A673 (cell line): ENCODE results near the gene STIM1. TPM values are rescaled to one million over a fixed set of nuclear protein-coding genes. Genes with fewer than 3 reads are reported as not detected.

Experiments used
- BruUV-seq: library from RNA; stranded (reverse); fragments of 400-500 nt; replicated peaks from 2 replicates; lab custom pipeline; 2021; lab: Mats Ljungman, UMichigan
- CTCF ChIA-PET: fragments of 300-600 bp; sonication (Branson Sonifier 250); formaldehyde crosslinking; loops from one replicate; lab custom pipeline; 2022; ENCODE audit warnings: antibody characterized with exemption; lab: Charles Lee
- POLR2A ChIA-PET: fragments of 300-600 bp; sonication (Branson Sonifier 250); formaldehyde crosslinking; loops from one replicate; lab custom pipeline; 2022; ENCODE audit warnings: antibody characterized with exemption; ENCODE audit not compliant: low non-redundant PET; lab: Charles Lee
- DNase-seq: peaks from one replicate; pipeline ENCODE4 v3.0.0-alpha.2; 2015; ENCODE audit warnings: low spot score
- H3K27ac ChIP-seq: fragments of 200-600 bp; sonication (generic); 2 replicates; pipeline ENCODE4 v1.5.1; 2016; ENCODE audit warnings: mixed run types, low read depth, mild to moderate bottlenecking, mixed read lengths, antibody characterized with exemption, low read length; ENCODE audit not compliant: poor library complexity, severe bottlenecking
- H3K27me3 ChIP-seq: fragments of 200-600 bp; sonication (generic); replicated peaks from 2 replicates; pipeline ENCODE4 v1.6.1; 2017; ENCODE audit warnings: mixed run types, low read depth, mild to moderate bottlenecking, mixed read lengths, antibody characterized with exemption, low read length; ENCODE audit not compliant: insufficient read depth, poor library complexity
- H3K36me3 ChIP-seq: fragments of 200-600 bp; sonication (generic); 2 replicates; pipeline ENCODE4 v1.6.1; 2016; ENCODE audit warnings: mixed run types, mild to moderate bottlenecking, mixed read lengths, antibody characterized with exemption, low read length; ENCODE audit not compliant: insufficient read depth, poor library complexity, severe bottlenecking
- H3K4me1 ChIP-seq: fragments of 200-600 bp; sonication (generic); 2 replicates; pipeline ENCODE4 v1.6.1; 2017; ENCODE audit warnings: mixed run types, mild to moderate bottlenecking, mixed read lengths, antibody characterized with exemption, low read length; ENCODE audit not compliant: insufficient read depth, poor library complexity, severe bottlenecking
- H3K4me3 ChIP-seq: fragments of 200-600 bp; sonication (generic); 2 replicates; pipeline ENCODE4 v1.5.1; 2016; ENCODE audit warnings: low read depth, mixed run types, mild to moderate bottlenecking, mixed read lengths, low read length; ENCODE audit not compliant: poor library complexity, severe bottlenecking
- H3K9me3 ChIP-seq: fragments of 200-600 bp; sonication (generic); 2 replicates; pipeline ENCODE4 v1.6.1; 2016; ENCODE audit warnings: mixed run types, low read depth, mild to moderate bottlenecking, mixed read lengths, antibody characterized with exemption, low read length; ENCODE audit not compliant: poor library complexity, severe bottlenecking
- CTCF ChIP-seq: fragments of 300-800, 200-600 bp; sonication (generic); conservative IDR thresholded peaks from 2 replicates; pipeline ENCODE4 v1.5.1; 2017; ENCODE audit warnings: low read depth, mild to moderate bottlenecking, antibody characterized with exemption, low read length, moderate library complexity, mixed read lengths
- EZH2 ChIP-seq: fragments of 200-600 bp; sonication (generic); IDR thresholded peaks from 2 replicates; pipeline ENCODE4 v1.6.1; 2017; ENCODE audit warnings: borderline replicate concordance, low read depth, mild to moderate bottlenecking, mixed read lengths, antibody characterized with exemption, low read length; ENCODE audit not compliant: poor library complexity, severe bottlenecking
- intact Hi-C: fragments of 100-400 bp; cut with micrococcal nuclease; formaldehyde crosslinking; loops from one replicate; pipeline ENCODE4 v1.10.0; 2022; ENCODE audit not compliant: unreplicated experiment
- total RNA-seq: library from RNA; stranded (reverse); gene quantifications from 2 replicates; pipeline ENCODE4 v1.2.3, GENCODE V29; 2021

STIM1 gene
- total RNA-seq, 1 experiment from 2014 or later: 14.2 TPM

- TF ChIP-seq CTCF: no peak
- TF ChIP-seq EZH2: no peak
- Histone ChIP-seq H3K27me3 (no peaks in the 10 kb centered on the region), H3K27ac (no peak overlapping the region), H3K4me3 (no peak overlapping the region), H3K4me1 (peaks cover 5% of the 10 kb centered on the region), H3K9me3 (no peaks in the 10 kb centered on the region), H3K36me3 (no peaks in the 10 kb centered on the region)
- DNase-seq: no peak
- ChIA-PET CTCF (no interaction called here), POLR2A (no interaction called here)
- intact Hi-C loops: no loop called here
- BruUV-seq: no TSS peak
These were observed 102.8 kb downstream of the STIM1 start for GRCh38 chr11:3958281-3958680.

GRCh38 chr11:3959015-3959902 is 103.8 kb downstream of the STIM1 start:
- BruUV-seq: no TSS peak
- Histone ChIP-seq H3K36me3 (no peaks in the 10 kb centered on the region), H3K9me3 (no peaks in the 10 kb centered on the region), H3K27ac (no peak overlapping the region), H3K27me3 (no peaks in the 10 kb centered on the region), H3K4me1 (peaks cover 5% of the 10 kb centered on the region), H3K4me3 (no peak overlapping the region)
- peak; percentile 40 for DNase-seq
- ChIA-PET POLR2A (no interaction called here), CTCF (no interaction called here)
- TF ChIP-seq EZH2 (no peak), CTCF (peak; percentile 40; the same call in 1 of the 2 replicates)
- intact Hi-C loops: no loop called here

GRCh38 chr11:3959903-3960265 is 104.4 kb downstream of the STIM1 start:
- Histone ChIP-seq H3K36me3 (no peaks in the 10 kb centered on the region), H3K9me3 (no peaks in the 10 kb centered on the region), H3K27me3 (no peaks in the 10 kb centered on the region), H3K4me3 (no peak overlapping the region), H3K27ac (no peak overlapping the region), H3K4me1 (peaks cover 5% of the 10 kb centered on the region)
- intact Hi-C loops: no loop called here
- TF ChIP-seq EZH2 (no peak), CTCF (no peak)
- no TSS peak for BruUV-seq
- ChIA-PET CTCF (no interaction called here), POLR2A (no interaction called here)
- DNase-seq: no peak
